HG03097 (cell line): ENCODE results near the gene CARHSP1.
"Not testable (repeated sequence)": the region's sequence is repeated elsewhere in the genome, so short reads cannot be mapped to it uniquely, and the experiment has no call there.

Source experiments
- ATAC-seq: cut with Tn5 transposase; IDR thresholded peaks from one replicate; pipeline ENCODE4 v1.9.1; 2021; ENCODE audit not compliant: unreplicated experiment, low FRiP score

The CARHSP1 gene

GRCh38 chr16:8837594-8837993 is 31.2 kb downstream of the CARHSP1 start:
- not testable (repeated sequence) for ATAC-seq

DNA sequence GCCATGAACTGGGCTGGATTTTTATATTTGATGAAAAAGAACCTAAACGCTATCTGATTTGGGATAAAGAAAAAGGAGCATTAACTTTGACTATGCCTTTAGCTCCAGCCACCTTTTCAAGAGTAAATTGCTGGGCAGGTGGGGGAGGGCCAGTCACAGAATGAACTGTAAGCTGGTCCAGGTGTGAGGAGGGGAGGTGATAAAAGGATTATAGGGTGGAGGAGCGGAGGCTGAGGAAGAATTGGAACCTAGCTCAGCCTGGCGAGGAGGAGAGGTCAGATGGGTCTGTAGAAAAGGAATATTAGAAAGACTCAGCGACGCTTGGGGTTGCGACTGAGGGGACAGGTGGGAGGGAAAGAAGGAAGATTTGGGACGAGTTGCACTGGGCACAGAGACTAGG is 32.0 kb downstream of the CARHSP1 start:
- not testable (repeated sequence) for ATAC-seq

DNA sequence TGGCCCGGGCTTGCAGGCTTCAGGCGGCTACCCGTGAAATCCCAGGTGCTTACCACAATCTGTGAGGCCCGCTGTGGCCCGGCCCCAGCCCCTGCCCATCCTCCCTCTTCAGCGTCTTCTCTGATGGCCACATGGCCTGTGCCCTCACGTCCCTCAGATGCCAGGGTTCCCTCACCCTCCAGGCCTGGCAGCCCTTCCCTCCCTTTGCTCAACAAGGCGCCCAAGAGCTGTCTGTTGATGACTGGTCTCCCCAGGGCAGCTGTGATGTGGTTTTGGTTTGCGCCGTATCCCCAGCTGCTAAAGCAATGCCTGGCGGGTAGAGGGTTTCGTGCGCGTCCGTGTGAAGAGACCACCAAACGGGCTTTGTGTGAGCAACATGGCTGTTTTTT is 36.1 kb downstream of the CARHSP1 start:
- ATAC-seq: no peak

DNA sequence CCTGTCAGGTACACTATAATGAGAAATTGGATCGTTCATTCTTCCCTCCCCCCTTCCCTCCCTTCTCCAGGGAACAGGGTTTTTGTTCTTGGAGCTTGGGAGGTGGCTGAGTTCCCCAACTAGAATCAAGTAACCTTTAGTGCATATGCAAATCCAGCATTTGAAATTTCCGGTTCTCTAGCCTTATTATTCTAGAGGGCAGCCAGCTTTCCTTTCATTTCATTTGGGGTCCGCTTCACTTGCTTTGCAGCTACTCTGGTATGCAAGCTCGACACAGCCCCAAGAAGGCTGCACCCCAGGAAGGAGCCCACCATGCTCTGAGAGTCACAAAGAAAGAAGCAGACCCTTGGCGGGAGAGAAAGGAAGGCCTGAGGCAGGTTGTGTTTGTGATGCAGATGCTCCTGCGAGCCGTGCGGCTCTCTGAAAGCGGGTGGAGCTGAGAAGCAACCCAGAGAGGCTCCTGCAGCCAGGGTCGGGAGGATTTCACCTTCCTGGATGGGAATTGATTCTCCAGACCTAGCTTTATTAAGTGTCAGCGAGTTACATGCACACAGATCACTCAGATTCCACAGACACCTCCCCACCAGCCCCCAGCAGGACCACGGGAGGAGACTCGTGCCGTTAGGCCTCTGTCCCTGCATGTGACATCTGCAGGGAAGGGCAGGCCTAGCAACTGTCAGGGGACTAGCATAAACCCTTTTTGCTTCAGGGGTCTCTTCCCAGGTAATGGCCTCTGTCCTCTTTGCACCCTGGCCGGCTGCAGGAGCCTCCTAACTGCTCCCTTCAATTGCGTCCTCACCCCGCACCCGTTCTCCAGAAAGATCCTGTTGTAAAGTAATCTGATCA is 36.7 kb downstream of the CARHSP1 start:
- no peak for ATAC-seq

DNA sequence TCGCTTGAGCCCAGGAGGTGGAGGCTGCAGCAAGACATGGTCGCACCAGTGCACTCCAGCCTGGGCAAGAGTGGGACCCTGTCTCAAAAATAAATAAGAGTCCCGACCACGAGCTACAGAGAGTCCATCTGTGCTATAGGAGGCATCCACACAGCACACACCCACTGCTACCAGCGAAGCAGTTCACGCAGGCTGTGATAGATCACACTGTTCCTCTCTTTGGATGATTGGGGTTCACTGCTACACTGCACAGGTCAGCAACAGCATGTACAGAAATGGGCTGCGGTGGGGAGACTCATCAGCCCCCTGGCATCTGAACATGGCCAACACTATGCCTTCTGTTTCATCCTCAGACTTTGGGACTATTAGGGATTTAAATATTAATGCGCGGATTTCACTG is 37.4 kb downstream of the CARHSP1 start:
- ATAC-seq: no peak

- ATAC-seq: no peak
Observed at GRCh38 chr16:8828541-8829165, 40.2 kb downstream of the CARHSP1 start.

GRCh38 chr16:8826278-8826879 is 42.4 kb downstream of the CARHSP1 start:
- no peak for ATAC-seq

GRCh38 chr16:8822403-8822802 is 46.4 kb downstream of the CARHSP1 start:
- no peak for ATAC-seq

- no peak for ATAC-seq
Observed at GRCh38 chr16:8819411-8820034, 49.3 kb downstream of the CARHSP1 start.

DNA sequence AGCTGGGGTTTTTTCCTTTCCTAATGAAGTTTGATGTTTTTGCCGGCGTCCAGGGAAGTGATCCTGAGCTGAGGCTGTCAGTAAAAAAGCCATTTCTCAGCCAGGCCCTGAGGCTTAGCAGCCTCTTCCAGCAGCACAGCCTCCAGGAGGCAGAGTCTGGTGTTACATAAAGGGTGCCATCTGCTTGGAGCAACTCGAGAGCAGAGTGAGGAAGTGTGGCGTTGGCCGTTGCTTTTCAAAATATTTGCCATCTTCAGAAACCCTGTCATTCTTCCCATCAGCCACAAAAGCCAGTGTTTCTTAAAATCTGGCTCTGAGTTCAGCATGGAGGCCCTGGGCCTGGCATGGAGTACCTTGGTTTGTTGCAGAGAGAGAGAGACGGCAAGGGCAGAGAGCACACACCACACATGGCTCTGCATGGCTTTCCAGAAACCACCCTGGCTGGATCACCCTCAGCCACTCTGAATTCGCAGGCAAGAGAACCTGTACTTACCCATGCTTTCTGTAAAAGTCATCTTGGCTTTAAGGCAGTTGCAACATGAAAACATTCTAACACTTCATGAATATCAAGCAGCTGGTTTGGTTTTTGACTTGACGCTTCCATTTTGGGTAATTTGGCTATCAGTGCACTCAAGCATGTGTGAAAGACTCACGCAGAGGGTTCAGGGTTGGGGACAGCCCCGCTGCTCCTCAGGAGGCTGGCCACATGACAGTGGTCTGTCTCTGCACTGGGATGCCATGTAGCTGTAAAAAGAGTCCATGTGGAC is 50.1 kb downstream of the CARHSP1 start:
- no peak for ATAC-seq

- ATAC-seq: no peak
Observed at GRCh38 chr16:8816967-8817655, 51.7 kb downstream of the CARHSP1 start.

- ATAC-seq: no peak
Observed at GRCh38 chr16:8814095-8814806, 54.6 kb downstream of the CARHSP1 start.

DNA sequence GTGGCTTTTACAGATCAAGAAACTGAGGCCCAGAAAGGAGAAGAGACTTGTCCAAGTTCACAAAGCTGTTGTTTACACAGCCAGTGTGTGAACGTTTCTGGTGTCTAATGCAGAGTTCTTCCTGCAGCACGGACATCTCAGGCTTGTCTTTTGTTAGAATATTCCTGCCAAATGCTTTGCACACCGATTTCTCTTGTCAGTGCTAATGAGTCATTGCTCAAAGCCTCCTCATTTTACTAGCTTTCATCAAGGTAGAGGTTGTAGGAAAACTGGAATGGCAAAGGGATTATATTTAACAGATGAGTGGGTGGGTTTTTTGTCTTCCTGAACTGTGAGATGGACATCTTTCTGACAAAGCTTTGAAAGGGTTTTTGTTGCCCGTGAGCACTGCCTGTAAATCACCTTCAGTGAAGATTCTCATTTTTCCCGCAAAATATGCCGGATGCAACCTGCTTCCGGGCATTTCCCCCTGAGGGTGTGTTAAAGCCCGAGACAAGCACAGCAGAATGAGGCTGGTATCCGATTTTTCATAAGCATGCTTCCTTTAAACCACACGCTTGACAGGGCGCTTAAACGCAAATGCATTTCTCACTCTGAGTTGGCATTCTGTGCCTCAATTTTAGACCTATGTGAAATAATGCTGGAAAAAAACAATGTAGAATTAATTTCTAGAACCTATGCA is 56.5 kb downstream of the CARHSP1 start:
- no peak for ATAC-seq

GRCh38 chr16:8808613-8809353 is 60.0 kb downstream of the CARHSP1 start:
- no peak for ATAC-seq

DNA sequence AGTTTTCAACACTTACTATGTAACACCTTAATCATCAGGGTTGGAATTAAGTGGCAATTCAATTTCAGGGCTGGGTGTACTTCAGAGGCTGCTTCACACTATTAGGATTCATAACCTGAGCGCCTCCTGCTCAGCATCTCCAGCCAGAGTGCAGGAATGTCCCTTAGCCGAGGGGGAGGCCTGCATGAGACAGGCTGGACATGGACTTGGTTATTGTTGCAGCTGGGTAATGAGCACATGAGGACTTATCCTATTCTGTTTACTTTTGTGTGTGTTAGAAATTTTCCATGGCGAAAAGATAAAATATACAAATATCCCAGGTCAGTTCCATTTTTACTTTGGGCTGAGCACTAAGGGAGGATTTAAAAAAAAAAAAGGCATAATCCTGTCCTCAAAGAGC is 60.8 kb downstream of the CARHSP1 start:
- no peak for ATAC-seq

- ATAC-seq: no peak
Observed at GRCh38 chr16:8807189-8807588, 61.6 kb downstream of the CARHSP1 start.

DNA sequence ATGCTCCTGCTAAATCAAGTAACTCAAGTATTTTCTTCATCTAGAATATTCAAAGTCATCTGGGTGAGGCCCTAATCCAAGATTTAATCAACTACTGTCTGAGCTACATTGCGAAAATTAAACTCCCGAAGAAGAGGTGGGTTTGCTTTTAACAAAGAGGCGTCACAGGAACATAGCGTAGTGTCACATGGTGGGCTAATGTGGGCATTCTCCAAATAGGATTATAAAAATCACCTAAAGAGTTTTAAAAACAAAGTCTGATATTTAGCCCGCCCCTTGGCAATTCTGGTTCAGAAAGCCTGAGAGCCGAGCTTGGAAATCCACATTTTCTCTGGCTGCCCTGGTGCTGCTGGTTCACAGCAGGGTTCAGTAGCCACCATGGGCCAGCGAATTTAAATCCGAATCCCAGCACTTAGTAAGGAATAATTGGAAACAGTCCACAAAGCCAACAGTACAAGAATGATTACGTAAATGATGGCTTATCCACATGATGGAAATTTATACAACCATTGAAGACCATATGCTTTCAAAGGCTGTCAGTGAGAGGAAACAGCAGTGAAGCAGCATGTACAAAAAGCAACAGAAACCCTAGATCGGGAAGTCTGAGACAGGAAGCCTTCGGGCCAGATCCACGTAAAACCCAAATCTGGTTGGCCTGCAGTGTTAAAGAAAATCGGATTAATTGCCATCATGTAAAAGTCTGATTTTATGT is 62.4 kb downstream of the CARHSP1 start:
- ATAC-seq: no peak

DNA sequence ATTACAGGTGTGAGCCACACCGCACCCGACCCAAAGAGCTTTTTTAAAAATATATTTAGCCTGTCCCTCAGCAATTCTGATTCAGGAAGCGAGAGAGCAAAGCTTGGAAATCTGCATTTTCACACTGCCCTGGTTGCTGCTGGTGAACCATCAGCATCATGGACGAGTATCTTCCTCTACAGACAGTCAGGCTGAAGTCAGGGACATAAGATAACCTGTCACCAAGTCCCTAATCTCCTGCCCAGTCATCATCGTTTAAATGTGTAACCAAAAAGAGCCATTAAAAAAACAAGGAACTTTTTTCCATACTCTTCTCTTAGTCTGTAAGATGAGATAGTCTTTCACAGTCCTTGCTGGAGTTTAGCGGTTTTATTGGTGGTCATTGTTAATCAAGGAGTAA is 64.5 kb downstream of the CARHSP1 start:
- ATAC-seq: no peak
